Erythroblast (primary cell): ENCODE data around the gene POMT1.

Source experiments
- GATA1 ChIP-seq: IDR thresholded peaks from 2 replicates; pipeline ENCODE4 v1.6.1; 2011; ENCODE audit warnings: low read depth, mild to moderate bottlenecking, control low read depth, low read length, moderate library complexity
- POLR2A ChIP-seq: IDR thresholded peaks from 2 replicates; pipeline ENCODE4 v1.6.1; 2011; ENCODE audit warnings: mild to moderate bottlenecking, low read length

GRCh38 chr9:131559421-131560000, 56.8 kb downstream of the POMT1 start:
- TF ChIP-seq POLR2A (no peak), GATA1 (no peak)
